GDM1 (cell line): ENCODE data around the gene DLGAP4.

Experiments
- DNase-seq: peaks from one replicate; lab custom pipeline; 2025; lab: John Stamatoyannopoulos, UW

The DLGAP4 gene

DNA sequence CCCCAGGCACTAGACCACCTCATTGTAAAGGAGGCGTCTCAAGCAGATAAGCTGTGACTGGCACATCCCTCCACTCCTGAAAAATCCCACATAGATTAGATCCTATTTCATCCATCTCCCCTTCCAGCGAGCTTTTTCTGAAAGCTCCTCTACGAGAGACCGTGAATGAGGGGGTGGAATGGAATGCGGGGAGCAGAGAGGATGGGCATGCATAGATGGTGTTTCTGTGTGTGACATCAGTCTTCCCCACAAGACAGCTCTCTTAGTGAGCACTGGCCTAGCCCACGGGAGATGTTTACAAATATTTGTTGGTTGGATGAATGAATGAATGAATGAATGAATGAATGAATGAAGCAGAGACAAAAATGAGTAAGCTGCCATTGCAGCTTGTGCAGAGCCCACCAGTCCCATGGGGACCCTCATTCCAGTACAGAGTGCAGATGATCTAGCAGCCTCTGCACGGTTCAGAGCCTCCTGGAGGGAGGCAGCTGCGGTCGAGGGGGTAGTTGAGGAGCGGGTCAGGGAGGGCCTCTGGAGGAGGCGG lies 98.4 kb downstream of the DLGAP4 start:
- no peak for DNase-seq

DNA sequence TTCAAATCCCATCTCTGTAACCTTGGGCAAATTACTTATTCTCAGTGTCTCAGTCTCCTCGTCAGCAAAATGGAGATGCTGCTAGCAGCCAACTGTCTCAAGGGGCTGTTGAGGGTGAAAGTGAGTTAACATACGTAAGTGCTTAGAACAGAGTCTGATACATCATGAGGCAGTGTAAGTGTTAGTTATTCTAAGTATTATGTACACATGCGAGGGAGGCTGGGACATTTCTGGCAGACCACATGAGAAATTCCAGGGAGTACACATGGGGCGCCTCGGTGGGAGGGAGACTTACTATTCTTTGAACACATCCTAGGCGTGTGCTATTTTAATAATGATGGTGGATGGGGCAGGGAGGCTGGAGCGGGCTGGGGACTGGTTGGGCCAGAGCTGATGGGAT lies 99.1 kb downstream of the DLGAP4 start:
- no peak for DNase-seq

DNA sequence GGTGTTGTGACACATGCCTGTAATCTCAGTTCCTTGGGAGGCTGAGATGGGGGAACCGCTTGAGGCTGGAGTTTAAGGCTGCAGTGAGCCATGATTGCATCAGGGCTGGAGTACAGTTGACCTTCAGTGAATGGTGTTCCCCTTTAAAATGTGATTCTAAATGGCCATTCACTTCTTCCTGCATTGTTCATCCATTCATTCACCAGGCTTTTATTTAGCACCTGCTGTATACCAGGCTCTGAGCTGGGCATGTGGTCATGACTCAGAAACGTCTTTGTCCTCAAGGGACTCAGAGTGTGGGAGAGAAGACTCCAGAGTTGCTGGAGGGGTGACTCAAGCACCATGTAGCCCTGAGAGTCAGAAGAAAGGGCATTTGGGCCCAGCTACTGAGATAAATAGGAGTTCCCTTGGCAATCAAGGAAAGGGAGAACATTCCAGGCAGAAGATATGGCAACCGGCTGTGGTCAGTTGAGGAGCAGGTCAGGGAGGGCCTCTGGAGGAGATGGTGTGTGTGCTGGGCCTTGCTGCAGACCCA lies 101.1 kb downstream of the DLGAP4 start:
- no peak for DNase-seq

DNA sequence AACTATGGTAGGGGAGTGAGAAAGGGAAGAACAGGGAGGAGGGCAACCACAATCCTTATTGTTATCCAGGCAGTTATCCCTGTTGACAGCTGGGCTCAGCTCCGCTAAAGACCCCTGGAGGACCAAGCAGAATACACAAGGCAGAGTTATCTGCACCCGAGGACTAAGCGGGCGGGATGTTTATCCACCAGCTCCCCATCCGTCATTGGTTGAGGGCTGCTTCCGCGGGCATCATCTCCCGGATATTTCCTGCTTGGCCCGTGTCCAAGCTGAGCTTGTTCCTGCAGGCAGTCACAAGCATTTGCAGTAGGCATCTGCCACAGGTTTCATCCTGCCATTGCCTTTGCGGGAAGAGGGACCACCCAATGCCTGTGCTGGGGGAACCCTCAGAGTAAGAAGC lies 102.1 kb downstream of the DLGAP4 start:
- DNase-seq, result no peak

DNA sequence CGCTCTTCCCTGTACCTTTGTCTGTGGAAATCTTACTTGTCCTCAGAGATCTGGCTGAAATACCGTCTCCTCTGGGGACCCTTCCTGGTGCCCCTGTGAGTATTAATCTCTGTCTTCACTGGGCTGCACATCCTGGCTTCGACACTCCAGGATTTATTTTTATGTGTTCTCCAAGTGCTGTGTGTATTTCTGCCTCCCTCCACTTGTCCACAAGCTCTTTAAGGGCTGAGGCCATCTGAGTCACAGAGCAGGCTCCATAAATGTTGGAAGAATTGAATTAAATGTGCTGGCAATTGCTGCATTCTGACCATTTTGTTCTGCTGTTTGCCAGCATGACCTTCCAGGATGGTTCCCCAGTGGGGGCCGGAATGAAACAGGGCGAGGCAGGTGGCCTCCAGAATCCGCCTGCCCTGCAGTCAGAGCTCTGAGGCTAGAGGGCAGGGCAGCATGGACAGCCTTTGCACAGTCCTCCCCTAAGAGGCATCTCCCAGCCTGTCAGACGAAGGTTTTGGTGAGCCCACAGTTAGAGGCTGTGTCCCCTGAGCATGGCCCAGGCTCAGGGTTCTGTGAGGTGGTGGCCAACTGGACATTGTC lies 105.8 kb downstream of the DLGAP4 start:
- no peak for DNase-seq

DNA sequence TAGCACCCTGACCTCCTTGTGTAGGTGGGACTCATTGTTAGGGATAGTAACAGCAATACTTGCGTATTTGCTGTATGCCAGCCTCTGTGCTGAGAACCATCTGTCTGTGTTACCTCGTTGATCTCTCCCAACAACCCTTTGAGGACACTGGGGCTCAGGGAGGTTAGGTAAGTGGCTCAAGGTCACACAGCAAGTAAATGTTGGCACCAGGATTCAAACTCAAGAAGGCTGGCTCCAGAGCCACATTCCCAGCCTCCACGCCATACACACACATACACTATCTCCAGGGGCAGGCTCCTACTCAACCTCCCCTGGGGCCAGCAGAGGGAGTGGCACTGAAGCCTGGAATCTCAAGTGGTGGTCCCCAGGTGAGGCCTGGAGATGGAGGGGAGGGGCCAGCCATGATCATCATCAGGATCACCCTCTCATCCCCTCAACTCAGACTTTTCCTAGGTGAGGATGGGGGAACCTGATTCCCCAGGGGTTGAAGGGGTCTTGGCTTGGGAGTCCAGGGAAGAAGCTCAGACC lies 109.4 kb downstream of the DLGAP4 start:
- DNase-seq, result no peak

DNA sequence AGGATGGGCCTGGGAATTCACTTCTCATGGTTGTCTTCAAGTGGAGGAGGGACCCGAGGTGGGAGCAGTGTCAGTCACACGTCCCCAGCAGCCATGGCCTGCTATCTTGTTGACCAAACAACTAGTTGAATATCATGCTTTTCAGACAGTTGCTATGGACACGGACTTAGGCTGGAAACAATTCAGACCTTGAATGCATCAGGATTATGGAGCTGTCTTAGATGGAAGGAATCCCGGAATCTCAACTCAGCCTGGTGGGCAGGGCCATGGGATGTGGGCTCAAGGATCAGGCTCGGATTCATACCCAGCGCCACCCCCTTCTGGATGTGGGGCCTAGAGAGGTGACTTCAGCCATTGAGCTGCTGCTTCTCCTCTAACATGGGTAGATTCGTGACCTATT lies 112.6 kb downstream of the DLGAP4 start:
- no peak for DNase-seq

DNA sequence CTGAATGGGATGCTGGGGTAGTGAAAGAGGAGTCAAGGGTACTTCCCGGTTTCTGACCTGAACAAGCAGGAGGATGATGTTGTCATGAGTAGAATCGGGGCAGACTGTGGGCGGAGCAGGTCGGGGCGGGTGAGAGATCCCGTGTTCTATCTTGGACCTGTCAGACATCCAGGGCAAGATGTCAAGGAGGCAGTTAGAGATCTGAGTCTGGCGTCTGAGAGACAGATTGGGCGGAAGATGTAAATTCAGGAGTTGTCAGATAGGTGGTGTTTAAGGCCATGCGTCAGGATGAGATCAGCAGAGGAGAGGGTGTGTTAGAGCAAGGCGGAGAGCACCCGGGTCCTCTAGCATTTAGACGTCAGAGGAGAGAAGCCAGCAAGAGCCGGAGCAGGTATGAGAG lies 115.5 kb downstream of the DLGAP4 start:
- DNase-seq, result no peak

DNA sequence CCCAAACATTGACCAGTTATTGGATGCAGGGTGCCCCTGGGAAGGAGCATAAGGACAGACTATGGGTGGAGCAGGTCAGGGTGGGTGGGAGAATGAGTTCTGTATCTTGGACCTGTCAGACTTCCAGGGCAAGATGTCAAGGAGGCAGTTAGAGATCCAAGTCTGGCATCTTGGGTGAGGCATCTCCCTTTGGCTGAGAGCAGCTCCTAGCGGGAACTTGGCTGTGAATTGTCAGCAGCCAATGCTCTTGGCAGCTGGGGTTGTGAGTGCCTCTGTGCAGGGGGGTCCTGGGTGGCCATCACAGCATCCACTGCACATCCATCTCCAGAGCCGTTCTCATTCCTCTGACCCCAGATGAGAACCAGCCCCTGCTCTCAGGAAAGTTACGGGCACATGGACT lies 118.2 kb downstream of the DLGAP4 start:
- no peak for DNase-seq

DNA sequence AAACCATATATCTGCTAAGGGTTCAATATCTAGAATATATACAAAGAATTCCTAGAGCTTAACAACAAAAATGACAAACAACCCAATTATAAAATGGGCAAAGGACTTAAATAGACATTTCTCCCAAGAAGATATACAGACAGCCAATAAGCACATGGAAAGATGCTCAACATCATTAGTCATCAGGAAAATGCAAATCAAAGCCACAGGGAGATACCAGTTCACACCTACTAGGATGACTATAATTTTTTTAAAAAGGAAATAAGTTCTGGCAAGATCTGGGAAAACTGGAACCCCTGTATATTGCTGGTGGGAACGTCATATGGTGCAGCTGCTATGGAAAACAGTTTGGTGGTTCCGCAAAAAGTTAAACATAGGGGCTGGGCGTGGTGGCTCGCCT lies 119.0 kb downstream of the DLGAP4 start:
- no peak for DNase-seq

DNA sequence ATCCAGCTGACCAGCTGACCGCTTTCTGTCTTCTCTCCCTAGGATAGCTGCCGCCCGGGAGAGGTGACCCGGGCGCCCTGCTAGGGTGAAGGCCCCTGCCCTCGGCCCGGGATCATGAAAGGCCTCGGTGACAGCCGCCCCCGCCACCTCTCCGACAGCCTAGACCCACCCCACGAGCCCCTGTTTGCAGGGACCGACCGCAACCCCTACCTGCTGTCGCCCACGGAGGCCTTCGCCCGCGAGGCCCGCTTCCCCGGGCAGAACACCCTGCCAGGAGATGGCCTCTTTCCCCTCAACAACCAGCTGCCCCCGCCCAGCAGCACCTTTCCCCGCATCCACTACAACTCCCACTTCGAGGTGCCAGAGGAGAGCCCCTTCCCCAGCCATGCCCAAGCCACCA lies 125.5 kb downstream of the DLGAP4 start:
- DNase-seq, result no peak

DNA sequence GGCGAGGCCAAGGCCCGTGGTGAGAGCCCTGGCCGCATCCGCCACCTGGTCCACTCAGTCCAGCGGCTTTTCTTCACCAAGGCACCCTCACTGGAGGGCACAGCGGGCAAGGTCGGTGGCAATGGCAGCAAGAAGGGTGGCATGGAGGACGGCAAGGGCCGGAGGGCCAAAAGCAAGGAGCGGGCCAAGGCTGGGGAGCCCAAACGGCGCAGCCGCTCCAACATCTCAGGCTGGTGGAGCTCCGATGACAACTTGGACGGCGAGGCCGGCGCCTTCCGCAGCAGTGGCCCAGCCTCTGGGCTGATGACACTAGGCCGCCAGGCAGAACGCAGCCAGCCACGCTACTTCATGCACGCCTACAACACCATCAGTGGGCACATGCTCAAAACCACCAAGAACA lies 126.0 kb downstream of the DLGAP4 start:
- DNase-seq, result no peak

DNA sequence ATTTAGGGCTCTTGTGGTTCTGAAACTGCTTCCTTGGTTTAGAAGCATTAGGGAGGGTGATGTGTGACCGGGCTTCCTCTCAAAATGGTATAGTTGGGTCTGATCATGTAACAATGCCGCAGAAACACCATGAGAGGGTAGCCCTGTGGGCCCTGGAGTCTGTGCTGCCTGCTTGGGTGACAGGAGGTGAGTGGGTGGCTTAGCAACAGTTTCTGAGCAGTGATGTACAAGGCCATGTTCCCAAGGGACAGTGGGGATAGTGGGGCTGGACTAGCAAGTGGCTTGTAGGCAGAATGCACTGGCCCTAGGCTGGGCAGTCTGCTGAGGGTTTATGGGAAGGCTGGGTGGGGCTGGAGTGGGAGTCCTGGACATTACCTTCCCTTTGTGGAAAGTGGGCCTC lies 128.2 kb downstream of the DLGAP4 start:
- no peak for DNase-seq

DNA sequence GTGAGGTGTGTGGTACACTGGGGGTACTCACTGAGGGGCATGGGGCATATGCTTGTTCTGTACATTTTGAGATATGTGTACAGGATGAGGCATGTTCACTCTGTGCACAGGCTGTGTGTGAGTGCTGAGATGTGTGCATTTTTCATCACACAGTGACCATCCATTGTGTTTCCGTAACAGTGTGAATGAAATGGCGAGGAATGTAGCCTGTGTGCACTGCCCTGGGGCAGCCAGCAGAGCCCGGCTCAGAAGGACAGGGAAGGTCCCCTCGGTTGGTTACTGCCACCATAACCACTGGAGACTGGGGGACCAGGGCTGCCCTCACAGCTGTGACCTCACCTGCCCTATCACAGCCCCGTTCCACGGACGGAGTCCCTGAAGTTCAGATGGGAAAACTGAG lies 129.0 kb downstream of the DLGAP4 start:
- DNase-seq, result no peak

DNA sequence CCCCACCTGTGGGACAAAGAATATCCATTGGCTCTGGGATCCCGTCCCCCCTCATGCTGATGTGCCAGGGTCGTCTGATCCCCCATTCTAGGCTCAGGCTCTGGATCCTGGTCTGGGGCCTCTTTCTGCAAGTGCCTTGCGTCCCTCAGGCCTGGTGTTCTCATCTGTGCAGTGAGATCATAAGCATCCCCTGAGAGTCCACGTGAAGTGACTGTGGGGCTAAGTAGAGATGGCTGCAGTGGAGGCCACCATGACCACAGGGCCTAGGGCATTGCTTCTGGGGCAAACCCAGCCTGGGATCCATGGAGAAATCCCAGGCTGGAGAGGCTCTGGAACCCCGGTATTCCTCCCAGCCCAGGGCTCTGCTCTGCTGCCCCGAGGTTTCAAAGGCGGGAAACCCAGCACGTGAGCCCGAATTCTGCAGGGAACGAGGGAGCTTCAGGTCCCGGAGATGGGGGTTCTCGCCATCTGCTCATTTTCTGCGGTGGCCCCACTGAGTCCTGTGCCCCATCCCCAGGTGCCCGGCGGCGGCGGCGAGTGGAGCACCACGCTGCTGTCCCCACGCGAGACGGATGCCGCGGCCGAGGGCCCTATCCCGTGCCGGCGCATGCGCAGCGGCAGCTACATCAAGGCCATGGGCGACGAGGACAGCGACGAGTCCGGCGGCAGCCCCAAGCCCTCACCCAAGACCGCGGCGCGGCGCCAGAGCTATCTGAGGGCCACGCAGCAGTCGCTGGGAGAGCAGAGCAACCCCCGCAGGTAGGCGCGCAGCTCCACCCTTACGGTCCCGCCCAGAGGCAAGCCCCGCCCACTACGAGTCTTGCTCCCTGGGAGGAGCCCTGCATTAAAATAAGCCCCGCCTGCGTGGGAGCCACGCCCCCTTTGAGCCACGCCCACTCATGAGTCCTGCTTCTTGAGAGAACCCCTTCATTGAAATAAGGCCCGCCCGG lies 129.7 kb downstream of the DLGAP4 start:
- no peak for DNase-seq

DNA sequence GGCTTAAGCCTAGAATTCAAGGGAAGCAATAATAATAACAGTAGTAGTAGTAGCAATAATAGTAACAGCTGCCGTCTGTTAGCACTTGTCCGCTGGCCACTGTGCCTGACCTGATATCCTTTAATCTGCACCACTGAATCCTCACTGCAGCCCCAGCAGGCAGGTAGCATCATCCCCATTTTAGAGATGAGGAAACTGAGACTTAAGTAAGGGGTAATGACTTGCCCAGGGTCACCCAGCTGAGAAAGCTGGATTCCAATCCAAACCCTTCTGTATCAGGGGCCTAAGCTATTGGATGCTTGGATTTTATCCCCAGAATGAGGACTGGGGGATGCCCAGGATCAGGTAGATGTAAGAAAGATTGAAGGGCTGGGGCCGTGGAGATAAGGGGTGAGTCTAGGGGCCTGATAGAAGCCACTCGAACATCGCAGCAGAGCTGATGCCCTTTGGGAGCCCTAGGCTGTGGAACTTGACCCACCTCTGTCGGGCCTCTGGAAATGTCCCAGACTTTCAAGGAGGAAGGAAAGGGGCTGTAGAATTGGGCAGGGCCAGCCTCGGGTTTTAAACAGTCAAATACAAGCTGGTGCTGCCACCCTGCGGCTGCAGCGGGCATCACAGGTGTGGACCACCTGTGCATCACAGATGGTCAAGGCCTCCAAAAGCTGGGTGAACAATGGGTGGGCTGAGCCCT lies 133.0 kb downstream of the DLGAP4 start:
- DNase-seq, result peak; percentile 28

DNA sequence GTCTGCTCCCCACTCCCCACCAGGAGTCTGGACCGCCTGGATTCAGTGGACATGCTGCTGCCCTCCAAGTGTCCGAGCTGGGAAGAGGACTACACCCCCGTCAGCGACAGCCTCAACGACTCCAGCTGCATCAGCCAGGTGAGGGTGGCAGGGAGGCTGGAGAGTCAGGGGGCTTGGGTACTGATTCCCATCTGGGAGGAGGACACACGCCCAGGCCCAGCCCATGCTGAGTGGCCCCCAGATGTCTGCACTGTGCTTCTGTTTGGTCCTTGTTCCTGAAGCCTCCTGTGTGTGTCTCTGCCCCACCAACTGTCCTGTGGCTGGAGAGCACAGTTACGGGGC lies 133.6 kb downstream of the DLGAP4 start:
- no peak for DNase-seq

DNA sequence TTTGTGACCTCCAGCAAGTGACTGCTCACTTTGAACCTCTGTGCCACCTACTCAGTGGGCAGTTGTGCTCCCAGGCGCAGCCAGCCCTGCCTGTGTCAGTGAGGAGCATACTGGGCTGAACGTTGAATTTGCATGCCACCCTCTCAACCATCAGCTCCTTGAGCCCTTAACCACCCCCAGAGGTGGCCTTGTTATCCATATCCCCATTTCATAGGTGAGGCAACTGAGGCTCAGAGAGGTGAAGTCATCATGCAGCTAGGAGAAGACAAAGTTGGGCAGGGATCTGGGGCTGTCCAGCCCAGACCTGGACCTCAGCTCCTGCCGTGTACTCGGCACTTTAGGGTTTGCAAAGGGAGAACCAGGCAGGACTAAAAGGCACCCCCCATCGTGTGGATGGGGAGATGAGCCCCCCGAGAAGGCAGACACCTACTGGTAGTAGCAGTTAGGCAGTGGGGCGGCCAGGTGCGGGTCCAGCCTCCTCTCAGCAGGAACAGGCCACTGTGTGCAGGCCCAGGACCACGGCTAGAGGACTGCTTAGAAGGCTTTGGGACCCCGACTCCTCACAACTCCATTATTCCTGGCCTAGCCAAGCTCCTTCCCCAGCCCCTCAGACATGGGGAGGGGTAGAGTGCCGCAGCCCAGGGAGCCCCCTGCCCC lies 134.4 kb downstream of the DLGAP4 start:
- no peak for DNase-seq

DNA sequence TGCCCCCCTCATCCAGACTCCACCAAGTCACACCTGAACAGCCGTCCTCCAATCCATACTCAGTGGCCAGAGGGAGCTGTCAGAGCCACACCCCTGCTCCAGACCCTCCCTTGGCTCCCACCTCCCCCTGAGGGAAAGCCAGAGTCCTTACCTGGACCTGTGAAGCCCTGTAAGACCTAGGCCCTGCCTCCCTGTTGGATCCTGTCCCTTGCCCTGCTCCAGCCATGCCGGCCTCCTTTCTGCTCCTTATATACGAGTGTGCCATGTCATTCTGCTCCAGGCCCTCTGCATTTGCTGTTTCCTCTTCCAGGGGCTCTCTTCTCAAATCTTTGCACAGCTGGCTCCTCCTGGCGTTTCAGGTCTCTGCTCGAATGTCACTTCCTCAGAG lies 134.9 kb downstream of the DLGAP4 start:
- DNase-seq, result no peak

DNA sequence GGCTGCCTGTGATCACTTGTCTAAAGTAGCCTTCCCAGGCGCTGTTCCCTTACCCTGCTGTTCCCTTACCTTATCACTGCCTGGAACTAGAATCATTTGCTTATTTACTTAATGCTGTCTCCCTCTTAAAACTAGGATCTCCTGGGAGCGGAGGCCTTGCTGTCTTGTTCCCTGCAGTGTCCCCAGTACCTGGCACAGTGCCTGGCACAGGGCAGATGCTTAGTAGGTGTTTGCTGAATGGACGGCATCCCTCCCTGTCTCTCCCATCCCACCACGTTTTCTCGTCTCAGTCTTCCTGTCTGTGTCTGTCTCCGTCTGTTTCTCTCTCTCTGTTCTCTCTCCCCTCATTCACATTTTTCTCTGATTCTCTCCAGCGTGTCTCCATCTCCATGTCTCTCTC lies 135.3 kb downstream of the DLGAP4 start:
- DNase-seq, result no peak

DNA sequence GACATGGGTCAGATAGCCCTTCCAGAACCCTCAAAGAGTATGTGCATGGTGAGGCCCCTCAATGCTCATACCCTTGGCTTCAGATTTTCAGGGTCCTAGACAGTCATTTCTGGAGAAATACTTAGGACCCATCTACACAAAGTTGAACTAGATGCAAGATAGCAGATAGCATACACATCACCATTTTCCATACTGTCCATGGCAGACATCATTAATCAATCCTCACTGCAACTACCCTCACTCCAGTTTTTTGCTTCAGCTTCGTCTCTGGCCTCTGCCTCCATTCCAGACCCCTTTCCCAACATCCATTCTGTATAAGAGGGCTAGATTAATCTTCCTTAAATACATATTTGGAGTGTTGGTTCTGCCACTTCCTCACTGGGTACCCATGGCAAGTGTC lies 139.7 kb downstream of the DLGAP4 start:
- no peak for DNase-seq

DNA sequence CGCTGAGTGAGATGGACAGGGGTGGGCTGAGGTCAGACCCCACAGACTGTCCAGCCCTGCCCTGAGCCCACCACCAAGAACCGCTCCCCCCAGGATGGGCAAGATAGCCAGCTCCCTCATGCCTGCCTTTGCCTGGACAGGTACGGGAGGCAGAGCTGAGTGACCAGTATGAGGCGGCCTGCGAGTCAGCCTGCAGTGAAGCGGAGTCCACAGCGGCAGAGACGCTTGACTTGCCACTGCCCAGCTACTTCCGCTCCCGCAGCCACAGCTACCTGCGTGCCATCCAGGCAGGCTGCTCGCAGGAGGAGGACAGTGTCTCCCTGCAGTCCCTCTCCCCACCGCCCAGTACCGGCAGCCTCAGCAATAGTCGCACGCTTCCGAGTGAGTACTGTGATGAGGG lies 140.4 kb downstream of the DLGAP4 start:
- DNase-seq, result no peak
